ENCODE results near the gene IL17B. TPM values are rescaled to one million over a fixed set of nuclear protein-coding genes. Genes with fewer than 3 reads are reported as not detected.

The IL17B gene
- total RNA-seq, 4 donors from 2014 or later: 1.2 TPM; not detected in 3

DNA sequence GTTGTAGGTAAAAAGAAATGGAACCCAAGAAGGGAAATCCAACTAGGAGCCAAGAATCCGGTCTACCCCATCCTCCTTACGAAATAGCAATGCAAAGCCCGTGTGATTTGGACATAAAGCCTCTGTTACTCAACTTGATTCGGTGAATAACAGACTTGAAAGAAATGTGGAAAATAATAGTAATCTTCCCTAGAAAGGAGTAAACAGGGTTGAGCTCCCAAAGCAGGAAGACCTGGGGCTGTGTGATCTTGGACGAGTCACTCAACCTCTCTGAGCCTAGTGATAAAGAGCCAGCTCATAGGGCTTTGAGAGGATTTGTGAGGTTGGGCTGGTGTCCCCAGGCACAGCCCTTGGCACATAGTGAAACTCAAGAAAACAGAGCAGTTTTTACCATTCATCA lies 42.7 kb upstream of the IL17B start:
- Histone ChIP-seq H3K4me1 (peaks cover 9 to 30% of the 10 kb centered on the region in 2 donors), H3K27me3 (no peaks in the 10 kb centered on the region), H3K9me3 (no peaks in the 10 kb centered on the region), H3K4me3 (no peak overlapping the region), H3K36me3 (no peaks in the 10 kb centered on the region), H3K27ac (peak overlapping the region; percentile 45 to 61 (median 48))
- in situ Hi-C loops (cut with MboI; ENCODE audit: low sequenced_read_pairs in 4 of 4): no loop called here
- intact Hi-C loops (cut with DNase I; ENCODE audit: low total_unique reads): no loop called here
- no peak for DNase-seq
- no peak for TF ChIP-seq POLR2A (IDR thresholded peaks at IDR 0.05)
- TF ChIP-seq, protein P1, sequence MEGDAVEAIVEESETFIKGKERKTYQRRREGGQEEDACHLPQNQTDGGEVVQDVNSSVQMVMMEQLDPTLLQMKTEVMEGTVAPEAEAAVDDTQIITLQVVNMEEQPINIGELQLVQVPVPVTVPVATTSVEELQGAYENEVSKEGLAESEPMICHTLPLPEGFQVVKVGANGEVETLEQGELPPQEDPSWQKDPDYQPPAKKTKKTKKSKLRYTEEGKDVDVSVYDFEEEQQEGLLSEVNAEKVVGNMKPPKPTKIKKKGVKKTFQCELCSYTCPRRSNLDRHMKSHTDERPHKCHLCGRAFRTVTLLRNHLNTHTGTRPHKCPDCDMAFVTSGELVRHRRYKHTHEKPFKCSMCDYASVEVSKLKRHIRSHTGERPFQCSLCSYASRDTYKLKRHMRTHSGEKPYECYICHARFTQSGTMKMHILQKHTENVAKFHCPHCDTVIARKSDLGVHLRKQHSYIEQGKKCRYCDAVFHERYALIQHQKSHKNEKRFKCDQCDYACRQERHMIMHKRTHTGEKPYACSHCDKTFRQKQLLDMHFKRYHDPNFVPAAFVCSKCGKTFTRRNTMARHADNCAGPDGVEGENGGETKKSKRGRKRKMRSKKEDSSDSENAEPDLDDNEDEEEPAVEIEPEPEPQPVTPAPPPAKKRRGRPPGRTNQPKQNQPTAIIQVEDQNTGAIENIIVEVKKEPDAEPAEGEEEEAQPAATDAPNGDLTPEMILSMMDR (IDR thresholded peaks at IDR 0.05 in 4 of 5, conservative IDR thresholded peaks at IDR 0.05 in 1 of 5): no peak
- no peak for ATAC-seq

DNA sequence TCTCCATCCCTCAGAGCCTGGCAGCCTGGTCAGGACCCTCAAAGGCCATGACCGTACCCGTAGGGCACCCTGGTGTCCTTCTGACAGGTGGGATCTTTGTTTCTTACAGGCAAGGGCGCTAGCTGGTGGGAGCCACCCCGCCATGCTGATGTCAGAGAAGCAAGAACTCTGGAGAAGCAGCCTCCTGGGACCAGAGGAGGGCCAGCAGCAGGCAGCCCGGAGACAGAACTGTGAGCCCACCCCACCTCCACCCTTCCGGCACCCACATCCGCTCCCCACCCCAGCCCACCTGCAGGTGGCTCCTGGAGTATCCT lies 42.2 kb upstream of the IL17B start:
- Histone ChIP-seq H3K36me3 (no peaks in the 10 kb centered on the region), H3K9me3 (no peaks in the 10 kb centered on the region), H3K4me1 (peaks cover 9 to 30% of the 10 kb centered on the region in 2 donors), H3K4me3 (no peak overlapping the region), H3K27me3 (no peaks in the 10 kb centered on the region), H3K27ac (peak overlapping the region; percentile 45 to 61 (median 48))
- in situ Hi-C loops (cut with MboI; ENCODE audit: low sequenced_read_pairs in 4 of 4) (no loop called here), intact Hi-C loops (cut with DNase I; ENCODE audit: low total_unique reads) (no loop called here)
- no peak for DNase-seq
- no peak for ATAC-seq
- TF ChIP-seq POLR2A (IDR thresholded peaks at IDR 0.05): no peak
- TF ChIP-seq, protein P1 (IDR thresholded peaks at IDR 0.05 in 4 of 5, conservative IDR thresholded peaks at IDR 0.05 in 1 of 5): no peak

DNA sequence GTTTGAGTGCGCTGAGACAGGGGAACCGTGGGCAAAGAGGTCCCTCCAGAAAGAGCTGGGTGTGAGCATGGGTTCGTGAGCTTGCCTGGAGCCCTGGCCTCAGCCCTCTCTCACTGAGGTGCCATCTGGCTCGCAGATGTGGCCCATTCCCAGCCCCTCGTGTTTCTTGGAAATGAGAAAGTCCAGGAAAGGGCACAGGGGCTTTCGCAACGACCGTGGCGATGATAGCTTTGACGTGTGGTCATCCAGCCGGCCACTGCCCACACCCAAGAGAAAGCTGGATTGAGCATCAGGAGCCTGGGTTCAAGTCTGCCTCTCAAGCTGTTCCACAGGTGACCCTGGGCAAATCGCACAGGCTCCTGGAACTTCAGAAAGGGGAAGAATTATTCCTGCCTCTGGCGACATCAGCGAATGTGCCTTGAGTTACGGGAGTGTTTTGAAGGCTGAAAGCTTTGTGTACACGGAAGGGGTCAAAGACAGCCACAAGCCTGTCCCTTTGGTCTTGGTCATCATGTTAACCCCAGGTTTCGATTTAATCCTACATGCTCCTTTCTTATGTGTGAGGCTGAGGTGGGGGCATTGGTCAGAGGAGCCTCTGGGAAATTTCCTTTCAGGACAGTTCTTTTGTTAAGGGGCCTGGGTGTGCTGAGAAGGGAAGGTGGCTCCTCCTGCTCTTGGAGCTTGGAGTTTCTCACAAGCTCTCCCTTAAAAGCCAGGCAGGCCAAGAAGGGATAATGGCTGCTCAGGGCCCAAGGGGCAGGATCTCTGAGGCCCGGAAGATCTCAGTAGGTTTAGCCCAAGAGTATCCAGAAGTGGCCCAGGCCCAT lies 41.7 kb upstream of the IL17B start:
- Histone ChIP-seq H3K9me3 (no peaks in the 10 kb centered on the region), H3K4me1 (peaks cover 9 to 30% of the 10 kb centered on the region in 2 donors), H3K27me3 (no peaks in the 10 kb centered on the region), H3K4me3 (no peak overlapping the region), H3K27ac (peak overlapping the region; percentile 45 to 61 (median 48)), H3K36me3 (no peaks in the 10 kb centered on the region)
- ATAC-seq: peak in 1 of 2 donors; percentile 12
- TF ChIP-seq, protein P1 (IDR thresholded peaks at IDR 0.05 in 4 of 5, conservative IDR thresholded peaks at IDR 0.05 in 1 of 5): no peak
- TF ChIP-seq POLR2A (IDR thresholded peaks at IDR 0.05): no peak
- no peak for DNase-seq
- in situ Hi-C loops (cut with MboI; ENCODE audit: low sequenced_read_pairs in 4 of 4) (no loop called here), intact Hi-C loops (cut with DNase I; ENCODE audit: low total_unique reads) (no loop called here)

DNA sequence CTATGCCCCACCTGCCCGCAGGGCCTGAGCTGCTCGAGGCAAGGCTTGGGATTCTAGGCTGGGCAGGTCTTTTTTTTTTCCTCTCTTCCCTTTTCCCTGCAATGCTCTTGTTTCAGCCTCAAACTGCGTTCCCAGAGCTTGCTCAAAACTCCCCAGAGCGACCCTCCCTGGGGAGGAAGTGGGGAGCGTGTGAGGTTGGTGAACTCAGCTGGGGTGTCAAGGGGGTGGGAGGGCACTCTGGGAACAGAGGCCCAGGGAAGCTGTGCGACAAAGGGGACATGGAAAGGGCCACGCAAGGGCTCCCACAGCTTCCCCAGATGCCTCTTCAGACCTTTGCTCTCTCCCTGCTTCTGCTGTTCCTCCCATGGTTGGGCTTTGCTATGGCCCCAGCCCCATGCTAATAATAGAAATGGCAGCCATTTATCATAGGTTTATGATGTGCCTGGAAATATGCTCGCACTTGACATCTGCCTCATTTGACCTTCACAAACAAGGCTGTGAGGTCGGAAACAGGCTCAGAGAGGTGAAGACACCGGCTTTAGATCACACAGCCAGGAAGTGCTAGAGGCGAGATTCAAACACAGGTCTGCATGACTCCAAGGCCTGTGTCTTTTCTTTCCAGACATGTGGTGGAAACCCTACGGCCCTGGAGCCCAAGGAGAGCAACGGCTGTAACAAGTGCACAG lies 40.9 kb upstream of the IL17B start:
- no peak overlapping the region for H3K4me3 ChIP-seq

More for the DNA sequence above, 40.9 kb upstream of the IL17B start:
- Histone ChIP-seq H3K36me3 (no peaks in the 10 kb centered on the region), H3K27me3 (no peaks in the 10 kb centered on the region), H3K4me1 (peaks cover 9 to 30% of the 10 kb centered on the region in 2 donors), H3K9me3 (no peaks in the 10 kb centered on the region), H3K27ac (peak overlapping the region; percentile 45 to 61 (median 48))
- intact Hi-C loops (cut with DNase I; ENCODE audit: low total_unique reads): no loop called here
- DNase-seq: no peak
- peak; percentile 32 to 41 for ATAC-seq
- TF ChIP-seq POLR2A (IDR thresholded peaks at IDR 0.05): no peak
- TF ChIP-seq, protein P1 (IDR thresholded peaks at IDR 0.05 in 4 of 5, conservative IDR thresholded peaks at IDR 0.05 in 1 of 5): no peak
- in situ Hi-C loops (cut with MboI; ENCODE audit: low sequenced_read_pairs in 4 of 4): no loop called here
